Stimulated activated CD4-positive, alpha-beta T cell treated with anti-CD3 and anti-CD28 coated beads, Interleukin-15, amount 100 ng/mL, for 48 hours (primary cell): ENCODE measurements around the gene ZNF558.
"Not testable (repeated sequence)": the region's sequence is repeated elsewhere in the genome, so short reads cannot be mapped to it uniquely, and the experiment has no call there.

Experiments
- DNase-seq, 2 donors: peaks; one replicate each; pipeline ENCODE4 v3.0.0-alpha.2; 2020; ENCODE audit warnings: low read depth in 2 of 2

Gene ZNF558

GRCh38 chr19:8806661-8807060 lies 25.4 kb downstream of the ZNF558 start:
- no peak for DNase-seq

- no peak for DNase-seq
Observed at GRCh38 chr19:8794823-8795222, 37.3 kb downstream of the ZNF558 start.

- DNase-seq, result not testable (repeated sequence)
Observed at GRCh38 chr19:8773587-8773986, 58.5 kb downstream of the ZNF558 start.

GRCh38 chr19:8769265-8769664 lies 62.8 kb downstream of the ZNF558 start:
- not testable (repeated sequence) for DNase-seq

- not testable (repeated sequence) for DNase-seq
Observed at GRCh38 chr19:8767257-8767656, 64.8 kb downstream of the ZNF558 start.
